GM19467 (cell line): Measurements from ENCODE around the gene SULT2B1.
"Not testable (repeated sequence)": the region's sequence is repeated elsewhere in the genome, so short reads cannot be mapped to it uniquely, and the experiment has no call there.

Source experiments
- ATAC-seq: cut with Tn5 transposase; IDR thresholded peaks from one replicate; pipeline ENCODE4 v1.9.1; 2021; ENCODE audit warnings: mild to moderate bottlenecking, moderate library complexity; ENCODE audit not compliant: unreplicated experiment

SULT2B1 gene

DNA sequence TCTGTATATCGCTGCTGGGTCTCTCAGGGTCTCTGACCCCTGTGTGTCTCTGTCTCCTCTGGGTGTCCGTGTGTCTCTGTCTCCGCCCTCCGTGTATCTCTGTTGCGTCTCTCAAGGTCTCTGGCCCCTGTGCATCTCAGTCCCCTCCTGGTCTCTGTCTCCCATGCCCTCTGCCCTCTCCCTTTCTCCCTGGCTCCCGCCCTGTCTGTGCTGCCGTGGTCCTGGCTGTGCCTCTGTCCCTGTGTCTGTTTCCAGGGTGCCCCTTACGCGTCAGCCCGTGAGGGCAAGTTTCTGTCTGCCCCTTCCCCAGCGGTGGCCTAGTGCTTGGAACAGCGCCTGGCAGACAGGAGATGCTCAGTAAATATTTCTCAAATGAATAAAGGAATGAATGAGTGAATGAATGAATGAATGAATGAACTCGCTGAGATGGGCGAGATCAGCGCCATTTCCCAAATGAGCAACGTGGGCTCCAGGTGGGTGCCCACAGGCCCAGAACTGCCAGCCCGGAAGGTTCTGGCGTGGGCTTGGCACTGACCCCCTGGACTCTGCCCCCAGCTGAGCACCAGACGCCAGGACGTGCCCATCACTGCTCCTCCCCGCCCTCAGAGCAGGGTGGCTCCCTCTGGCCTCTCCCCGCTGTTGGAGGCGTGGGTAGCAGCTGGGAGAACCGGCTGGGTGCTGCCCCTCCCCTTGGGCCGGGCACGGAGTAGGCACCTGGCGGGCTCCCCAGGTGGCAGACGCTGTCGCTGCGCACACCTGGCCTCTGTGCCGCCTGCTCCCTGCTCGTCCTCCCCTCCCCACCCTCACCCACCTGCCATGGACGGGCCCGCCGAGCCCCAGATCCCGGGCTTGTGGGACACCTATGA, at the start of gene SULT2B1:
Gene SULT2B1, plus strand, starts transcription at position 736 of the 866 bp plus-strand sequence. Its CDS starts 81 bp downstream, at position 817.
- ATAC-seq, result no peak

- ATAC-seq, result no peak
These were observed 49.5 kb upstream of the SULT2B1 start for GRCh38 chr19:48502350-48503018.

GRCh38 chr19:48506138-48506733, 45.7 kb upstream of the SULT2B1 start:
- ATAC-seq, result no peak

DNA sequence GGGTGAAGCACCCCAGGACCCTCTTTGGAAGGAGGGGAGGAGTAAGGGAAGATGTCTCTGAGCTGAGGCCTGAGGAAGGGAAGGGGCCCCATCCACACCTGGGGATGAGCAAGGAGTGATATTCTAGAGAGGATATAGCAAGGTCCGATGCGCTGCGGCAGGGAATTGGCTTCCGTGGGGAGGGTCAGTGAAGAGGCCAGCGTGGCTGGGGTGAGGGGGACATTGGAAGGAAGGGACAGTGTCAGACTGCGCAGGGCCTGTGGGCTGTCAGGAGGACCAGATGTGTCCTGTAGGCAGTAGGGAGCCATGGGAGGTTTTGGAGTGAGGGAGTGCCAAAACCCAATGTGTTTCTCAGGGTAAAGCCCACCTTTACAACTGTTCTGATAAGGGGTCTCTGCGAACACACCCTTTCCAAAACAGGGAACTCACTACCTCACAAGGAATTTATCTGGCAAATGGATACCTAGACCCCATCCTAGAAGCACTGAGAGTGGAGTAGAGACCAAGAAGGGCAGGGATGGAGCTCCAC, 44.0 kb upstream of the SULT2B1 start:
- ATAC-seq, result no peak

DNA sequence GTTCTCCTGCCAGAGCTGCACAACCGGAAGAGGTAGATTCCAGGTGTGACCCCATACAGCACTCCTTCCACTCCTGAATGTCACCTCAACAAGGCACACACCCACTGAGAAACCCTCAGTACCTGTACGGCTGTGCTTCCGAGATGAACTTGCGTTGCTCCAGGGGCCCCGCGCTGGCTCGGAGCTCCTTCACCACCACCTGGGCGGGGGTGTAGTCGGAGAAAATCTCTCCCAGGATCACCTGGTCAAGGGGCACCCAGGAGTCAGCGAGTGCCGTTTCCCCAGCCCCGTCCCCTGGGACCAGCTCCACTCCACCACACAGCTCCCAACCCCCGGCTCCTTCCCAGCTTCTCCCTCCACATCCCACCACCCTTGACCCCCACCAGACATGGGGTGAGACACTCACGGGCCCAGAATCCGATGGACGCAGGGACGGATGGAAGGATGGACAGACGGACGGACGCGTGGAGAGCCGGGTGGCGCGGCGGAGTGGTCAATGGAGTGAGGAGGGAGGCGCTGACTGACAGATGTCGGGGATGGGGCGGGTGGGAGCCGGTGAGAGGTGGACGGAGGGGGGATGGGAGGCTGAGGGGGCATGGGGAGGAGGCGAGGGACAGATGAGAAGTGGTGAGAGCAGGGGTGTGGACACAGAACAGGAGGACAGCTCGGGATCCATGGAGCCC, 43.1 kb upstream of the SULT2B1 start:
- ATAC-seq, result no peak

GRCh38 chr19:48509467-48510194, 42.3 kb upstream of the SULT2B1 start:
- ATAC-seq, result no peak

DNA sequence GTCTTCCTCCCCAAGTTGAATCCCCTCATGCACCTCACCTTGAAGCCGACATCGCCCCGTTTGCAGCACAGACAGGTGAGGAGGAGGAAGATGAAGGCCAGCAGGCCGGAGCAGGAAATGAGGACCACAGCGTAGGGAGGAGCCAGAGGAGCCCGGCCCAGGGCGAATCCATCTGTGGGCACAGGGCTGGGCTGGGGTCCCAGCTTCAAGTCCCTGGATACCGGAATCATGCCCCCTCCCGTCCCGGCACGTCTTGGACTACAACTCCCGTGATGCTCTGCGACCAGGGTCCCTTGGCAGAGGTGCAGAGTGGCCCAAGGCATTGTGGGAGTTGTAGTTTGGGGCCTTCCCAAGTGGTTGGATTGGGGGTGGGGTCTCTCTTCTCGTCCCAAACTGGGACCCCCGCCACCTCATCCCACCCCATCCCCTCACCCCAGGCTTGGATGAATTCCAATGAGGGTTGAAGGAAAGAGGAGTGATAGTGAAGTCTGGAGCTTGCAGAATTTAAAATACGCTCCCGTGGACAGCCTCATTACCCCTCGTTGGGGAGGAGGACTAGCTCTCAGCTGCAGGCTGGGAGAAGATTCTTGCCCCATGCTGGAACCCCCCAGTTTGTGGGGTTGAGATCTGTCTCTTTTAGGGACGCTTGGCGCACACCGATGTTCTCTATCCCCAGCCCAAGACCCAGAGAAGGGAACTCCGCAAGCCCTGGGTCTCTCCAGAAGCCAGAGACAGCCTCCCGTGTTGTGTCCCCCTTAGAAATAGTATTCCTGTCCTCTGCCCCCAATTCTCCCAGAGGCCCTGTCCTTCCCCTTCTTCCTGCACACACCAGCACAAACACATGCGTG, 41.3 kb upstream of the SULT2B1 start:
- no peak for ATAC-seq

GRCh38 chr19:48511321-48511731, 40.6 kb upstream of the SULT2B1 start:
- ATAC-seq, result no peak

GRCh38 chr19:48511800-48512503, 40.0 kb upstream of the SULT2B1 start, which contains the start of gene LMTK3:
Gene LMTK3, minus strand, starts transcription at chr19:48511835. Its CDS starts 259 bp downstream, at chr19:48511576.
- no peak for ATAC-seq

DNA sequence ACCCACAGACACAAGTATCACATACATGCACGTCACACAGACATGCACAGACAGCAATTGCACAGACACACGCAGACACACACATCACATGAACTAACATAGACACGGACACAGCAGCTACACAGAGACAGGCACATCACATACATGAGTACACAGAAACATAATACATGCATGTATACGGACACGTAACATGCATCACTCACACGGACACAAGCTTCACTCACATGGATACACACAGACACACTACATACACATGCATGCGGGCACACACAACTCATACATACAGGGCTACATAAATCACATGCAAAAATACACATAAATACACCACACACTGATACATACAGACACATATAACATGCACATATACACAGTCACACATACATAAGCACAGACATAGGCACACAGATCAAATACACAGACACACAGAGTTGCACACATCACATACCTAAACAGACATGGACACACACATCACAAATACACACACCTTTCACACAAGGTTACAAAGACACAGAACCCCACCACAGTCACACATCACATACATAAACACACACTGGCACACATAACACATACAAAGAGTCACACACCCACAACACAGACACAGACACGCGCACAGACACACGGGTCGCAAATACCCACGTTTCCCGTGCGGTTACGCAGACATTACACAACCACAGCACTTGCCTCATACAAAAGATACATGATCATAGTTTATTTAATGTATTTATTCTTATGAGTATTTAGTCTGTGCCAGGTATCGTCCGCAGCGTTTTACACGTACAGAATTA, 39.3 kb upstream of the SULT2B1 start:
- no peak for ATAC-seq

DNA sequence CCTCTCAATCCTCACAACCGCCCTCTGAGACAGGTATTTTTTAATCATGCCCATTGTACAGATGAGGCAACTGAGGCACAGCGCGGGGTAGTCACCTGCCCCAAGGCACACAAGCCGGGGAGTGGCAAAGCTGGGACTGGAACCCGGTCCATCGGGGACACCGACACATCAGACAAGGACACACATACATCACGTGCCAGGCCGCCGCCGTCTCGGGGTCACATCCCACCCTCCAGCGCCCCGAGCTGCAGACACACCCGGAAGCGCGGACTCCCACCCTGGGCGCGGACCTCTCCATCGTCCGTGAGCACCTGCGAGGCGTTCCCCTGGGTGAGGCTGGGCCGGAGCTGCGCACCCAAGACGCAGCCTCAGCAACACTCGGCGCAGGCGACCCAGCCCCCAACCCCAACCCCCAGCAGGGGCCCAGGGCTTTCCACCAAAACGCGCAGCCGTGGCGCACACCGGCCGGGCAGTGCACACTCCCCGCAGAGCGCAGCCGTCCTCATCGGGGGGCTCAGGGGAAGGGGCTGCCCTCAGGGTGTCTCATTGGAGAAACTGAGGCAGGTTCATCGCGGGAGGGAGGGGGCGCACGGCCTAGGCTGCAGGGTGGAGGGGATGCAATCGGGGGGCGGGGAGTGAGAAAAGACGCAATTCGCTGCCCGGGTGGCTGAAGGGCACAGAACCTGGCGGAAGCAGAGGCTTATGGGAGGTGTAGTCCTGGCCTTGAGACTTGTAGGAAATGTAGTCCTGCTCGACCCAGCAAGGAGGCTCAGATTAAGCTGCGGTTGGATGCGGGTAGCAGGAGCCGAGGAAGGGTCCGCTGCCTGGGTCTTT, 38.5 kb upstream of the SULT2B1 start:
- no peak for ATAC-seq

GRCh38 chr19:48514123-48514458, 37.9 kb upstream of the SULT2B1 start:
- ATAC-seq, result no peak

DNA sequence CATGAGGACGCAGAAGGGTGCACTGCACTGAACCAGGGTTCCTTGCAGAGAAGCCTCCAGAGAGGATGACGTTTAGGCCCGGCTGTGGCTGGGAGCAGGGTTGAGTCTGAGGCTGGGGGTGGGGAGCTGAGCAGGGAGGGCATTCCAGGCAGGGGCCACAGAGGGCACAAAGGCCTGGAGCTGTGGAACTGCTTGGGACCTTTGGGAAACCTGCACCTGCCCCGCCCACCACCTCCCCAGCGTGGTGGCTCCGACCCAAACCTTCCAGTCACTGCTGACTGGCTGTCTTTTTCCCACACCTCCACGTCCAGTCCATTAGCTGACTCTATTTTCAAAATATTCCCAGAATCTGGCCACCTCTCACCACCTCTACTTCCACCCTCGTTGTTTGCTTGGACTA, 35.4 kb upstream of the SULT2B1 start:
- ATAC-seq, result no peak

DNA sequence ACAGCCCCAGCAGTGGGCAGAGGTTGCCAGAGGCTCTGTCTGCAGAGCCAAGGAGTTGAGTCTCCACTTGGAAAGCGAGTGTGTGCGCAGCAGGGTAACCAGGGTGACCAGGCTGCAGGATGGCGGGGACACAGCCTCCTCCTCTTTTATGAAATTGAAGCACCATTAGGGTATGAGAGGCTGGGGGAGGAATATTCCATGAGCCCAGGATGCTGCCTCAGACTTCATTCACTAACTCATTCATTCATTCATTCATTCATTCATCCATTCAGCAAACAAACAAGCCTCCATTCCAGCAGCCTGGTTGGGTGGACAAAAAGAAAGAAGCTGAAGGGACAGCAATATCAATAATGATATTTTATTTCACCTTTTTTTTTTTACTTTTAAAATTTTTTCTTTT, 33.8 kb upstream of the SULT2B1 start:
- no peak for ATAC-seq

- not testable (repeated sequence) for ATAC-seq
These were observed 32.5 kb upstream of the SULT2B1 start for GRCh38 chr19:48519426-48519825.

DNA sequence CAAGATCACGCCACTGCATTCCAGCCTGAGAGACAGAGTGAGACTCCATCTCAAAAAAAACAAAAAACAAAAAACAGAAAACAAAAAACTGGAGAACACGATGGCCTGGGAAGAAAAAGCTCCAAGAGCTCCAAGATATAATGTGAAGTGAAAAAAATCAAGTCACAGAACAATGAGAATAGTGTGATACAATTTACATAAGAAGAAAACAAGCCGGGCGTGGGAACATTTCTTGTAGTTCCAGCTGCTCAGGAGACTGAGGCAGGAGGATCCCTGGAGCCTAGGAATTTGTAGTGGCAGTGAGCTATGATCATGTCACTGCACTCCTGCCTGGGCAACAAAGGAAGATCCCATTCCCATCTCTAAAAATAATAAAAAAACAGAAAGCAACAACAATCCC, 31.8 kb upstream of the SULT2B1 start:
- no peak for ATAC-seq

DNA sequence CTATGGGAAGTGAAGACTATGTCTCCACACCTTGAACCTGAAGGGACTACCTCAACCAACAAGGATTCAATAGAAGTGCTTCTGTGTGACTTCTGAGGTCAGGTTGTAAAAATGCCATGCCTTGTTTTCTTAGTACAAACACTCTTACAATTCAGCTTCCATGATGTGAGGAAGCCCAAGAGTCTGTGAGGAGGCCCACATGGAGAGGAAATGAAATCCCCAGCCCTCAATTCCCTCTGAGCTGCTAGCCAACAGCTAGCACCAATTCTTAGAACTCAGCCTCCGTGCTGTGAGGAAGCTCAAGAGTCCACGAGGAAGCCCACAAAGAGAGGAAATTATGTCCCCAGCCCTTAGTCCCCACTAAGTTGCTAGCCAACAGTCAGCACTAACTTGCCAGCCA, 27.8 kb upstream of the SULT2B1 start:
- ATAC-seq, result no peak
